Measurements from ENCODE around the gene PIPOX.

The PIPOX gene, protein sequence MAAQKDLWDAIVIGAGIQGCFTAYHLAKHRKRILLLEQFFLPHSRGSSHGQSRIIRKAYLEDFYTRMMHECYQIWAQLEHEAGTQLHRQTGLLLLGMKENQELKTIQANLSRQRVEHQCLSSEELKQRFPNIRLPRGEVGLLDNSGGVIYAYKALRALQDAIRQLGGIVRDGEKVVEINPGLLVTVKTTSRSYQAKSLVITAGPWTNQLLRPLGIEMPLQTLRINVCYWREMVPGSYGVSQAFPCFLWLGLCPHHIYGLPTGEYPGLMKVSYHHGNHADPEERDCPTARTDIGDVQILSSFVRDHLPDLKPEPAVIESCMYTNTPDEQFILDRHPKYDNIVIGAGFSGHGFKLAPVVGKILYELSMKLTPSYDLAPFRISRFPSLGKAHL

DNA sequence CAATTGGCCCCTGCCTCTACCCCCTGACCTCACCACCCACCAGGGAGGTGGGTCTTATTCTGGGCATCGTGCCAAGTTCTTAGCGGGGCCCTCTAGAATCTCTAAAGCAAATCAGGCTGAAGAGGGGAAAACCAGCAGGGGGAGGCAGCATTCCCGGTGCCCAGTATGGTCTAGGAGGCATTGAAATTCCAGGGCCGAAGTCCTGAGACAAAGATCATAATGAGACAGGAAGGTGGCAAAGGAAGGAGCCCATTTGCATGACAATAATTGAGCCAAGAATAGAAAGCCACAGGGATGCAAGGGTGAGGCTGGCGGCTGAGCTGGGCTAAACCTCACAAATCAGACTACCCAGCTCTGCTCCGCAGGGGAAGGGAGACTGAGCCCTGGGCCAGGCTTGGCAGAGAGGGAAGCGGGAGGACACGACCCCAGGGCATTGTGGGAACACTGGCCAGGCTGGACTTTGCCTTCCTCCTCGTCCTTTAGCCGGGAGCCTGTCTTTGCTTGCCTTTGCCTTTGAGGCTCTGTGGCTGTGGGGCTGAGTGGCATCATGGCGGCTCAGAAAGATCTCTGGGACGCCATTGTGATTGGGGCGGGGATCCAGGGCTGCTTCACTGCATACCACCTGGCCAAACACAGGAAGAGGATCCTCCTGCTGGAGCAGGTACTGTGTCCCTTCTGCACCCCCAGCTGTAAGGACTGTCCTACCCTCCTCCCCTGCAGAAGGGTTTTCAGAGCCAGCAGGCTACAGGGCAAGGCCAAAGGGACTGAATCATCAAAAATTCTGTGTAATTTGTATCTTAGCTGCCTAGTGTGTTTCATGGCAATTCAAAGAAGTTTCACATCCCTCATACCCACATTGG, at the start of gene PIPOX:
TSS of gene PIPOX (plus strand) at position 463 of the 860 bp plus-strand sequence. CDS start at position 548, 85 bp downstream.
- DNase-seq (ENCODE audit: low read depth in 3 of 3), result no peak

DNA sequence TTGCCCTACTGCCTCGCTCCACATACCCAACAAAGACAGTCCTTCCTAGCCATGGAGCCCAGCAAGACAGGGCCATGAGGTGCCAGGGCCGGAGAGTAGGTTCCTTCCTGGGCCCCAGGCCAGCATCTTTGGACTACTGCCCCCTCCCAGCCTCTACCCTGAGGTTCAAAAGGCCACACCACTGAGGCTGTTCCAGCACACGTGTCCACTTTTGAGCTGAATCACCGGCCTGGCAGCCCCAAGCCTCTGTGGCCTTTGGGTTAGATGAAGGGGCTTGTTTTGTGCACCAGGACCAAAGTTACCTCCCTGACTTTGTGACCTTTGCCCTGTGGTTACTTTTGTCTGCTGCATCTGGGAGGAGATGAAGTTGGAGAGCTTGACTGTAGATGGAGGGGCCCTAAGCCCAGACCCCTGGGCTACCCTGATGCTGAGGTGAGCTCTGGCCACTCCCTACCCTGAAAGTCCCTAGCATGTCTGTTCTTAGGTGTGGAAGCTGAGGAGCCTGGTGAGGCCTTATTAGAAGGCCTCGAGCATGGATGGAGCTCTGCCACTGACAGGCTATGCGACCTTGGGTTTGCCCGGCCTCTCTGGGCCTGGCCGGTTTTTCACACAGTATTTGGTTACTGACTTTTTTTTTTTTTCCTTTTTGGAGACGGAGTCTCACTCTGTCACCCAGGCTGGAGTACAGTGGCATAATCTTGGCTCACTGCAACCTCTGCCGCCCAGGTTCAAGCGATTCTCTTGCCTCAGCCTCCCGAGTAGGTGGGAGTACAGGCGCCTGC, 49.1 kb upstream of the PIPOX start:
- no peak for DNase-seq (ENCODE audit: low read depth in 3 of 3)

DNA sequence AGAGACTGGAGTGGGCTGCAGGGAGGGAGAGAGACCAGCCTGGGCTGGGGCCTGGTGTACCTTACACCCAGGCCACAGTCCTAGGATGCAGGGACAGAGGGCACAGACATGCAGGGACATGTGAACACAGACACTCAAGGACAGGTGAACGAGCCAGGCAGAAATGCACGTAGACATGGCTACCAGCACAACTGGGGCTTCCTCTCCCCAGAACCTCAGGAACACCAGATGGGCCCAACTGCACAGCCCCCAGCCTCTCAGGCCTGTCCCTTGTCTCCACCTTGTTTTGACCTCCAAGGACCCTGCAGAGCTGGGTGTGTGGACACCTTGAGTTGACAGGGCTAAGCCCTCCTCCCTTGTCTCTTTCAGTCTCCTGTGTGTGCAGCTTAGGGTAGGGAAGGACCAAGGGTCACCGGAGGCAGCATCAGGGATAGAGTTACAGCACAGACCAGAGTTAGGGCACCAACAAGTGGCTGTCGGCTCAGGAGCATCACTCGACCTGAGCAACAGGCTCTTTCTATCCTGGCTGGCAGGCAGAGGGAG, 46.3 kb upstream of the PIPOX start:
- no peak for DNase-seq (ENCODE audit: low read depth in 3 of 3)

- no peak for DNase-seq (ENCODE audit: low read depth in 3 of 3)
Observed at GRCh38 chr17:28997806-28998205, 45.1 kb upstream of the PIPOX start.

DNA sequence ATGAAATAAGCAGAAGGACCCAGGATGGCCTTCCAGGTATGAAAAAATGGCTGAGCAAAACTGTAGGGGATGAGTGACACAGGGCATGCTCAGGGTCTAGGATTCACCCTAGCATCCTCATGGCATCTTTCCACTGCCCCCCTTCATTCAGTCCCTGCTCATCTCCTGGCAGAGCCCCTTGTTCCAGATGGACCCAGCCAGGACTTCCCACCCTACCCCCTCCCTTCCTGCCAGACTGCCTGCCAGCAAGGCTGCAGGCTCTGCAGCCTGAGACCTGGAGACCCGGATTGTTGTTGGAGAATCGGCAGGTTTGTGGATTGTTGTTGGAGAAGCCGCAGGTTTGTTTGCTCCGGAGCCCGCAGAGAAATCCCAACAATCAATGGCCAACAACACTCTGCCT, 43.7 kb upstream of the PIPOX start:
- no peak for DNase-seq (ENCODE audit: low read depth in 3 of 3)

DNA sequence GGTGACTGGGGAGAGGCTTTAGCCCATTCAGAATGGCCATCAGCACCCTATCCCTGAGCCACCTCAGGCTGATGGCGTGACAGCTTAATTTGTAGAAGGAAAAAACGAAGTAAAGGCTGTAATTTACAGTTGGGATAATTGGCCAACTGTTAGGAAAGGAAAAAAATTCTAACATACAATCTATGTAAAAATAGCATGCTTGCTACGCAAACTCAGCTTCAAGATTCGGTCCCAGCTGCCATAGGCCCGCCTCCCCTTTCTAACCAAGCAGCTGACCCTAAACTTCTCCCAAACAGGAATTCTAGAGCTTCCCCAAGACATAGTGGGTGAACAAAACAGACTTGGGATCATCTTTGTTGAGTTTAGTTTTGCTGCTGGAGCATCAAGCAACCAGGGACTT, 42.0 kb upstream of the PIPOX start:
- DNase-seq (ENCODE audit: low read depth in 3 of 3), result no peak

GRCh38 chr17:29002811-29003210, 40.1 kb upstream of the PIPOX start:
- DNase-seq (ENCODE audit: low read depth in 3 of 3), result no peak

DNA sequence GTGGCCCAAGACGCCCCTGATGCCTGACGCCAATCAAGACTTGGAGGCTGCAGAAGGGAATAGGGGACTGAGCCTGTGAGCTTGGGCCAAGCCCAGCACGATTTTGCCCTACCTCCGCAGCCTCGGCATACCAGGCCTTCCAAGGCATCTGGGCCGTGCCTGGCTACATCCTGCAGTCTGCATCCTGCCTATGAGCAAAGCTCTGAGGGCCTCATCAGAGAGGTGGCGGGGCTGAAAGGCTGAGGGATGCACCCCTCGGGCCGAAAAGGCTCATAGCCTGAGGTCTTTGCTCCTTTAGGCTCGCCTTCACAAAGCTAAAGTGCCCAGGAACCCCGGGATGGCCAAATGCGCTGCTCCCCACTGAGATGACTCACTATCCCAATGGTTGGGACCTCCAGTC, 39.7 kb upstream of the PIPOX start:
- DNase-seq (ENCODE audit: low read depth in 3 of 3), result no peak

- DNase-seq (ENCODE audit: low read depth in 3 of 3), result no peak
Observed at GRCh38 chr17:29004081-29004692, 38.8 kb upstream of the PIPOX start.

GRCh38 chr17:29005936-29006511, 36.9 kb upstream of the PIPOX start, which contains the start of gene SEZ6:
SEZ6 (minus strand) TSS chr17:29006033; CDS start chr17:29005869, 164 bp downstream.
- peak; percentile 52 to 81 (median 54) for DNase-seq (ENCODE audit: low read depth in 3 of 3)

- no peak for DNase-seq (ENCODE audit: low read depth in 3 of 3)
Observed at GRCh38 chr17:29007456-29007855, 35.5 kb upstream of the PIPOX start.

- DNase-seq (ENCODE audit: low read depth in 3 of 3), result no peak
Observed at GRCh38 chr17:29007860-29008455, 35.0 kb upstream of the PIPOX start.

GRCh38 chr17:29008591-29008990, 34.4 kb upstream of the PIPOX start:
- DNase-seq (ENCODE audit: low read depth in 3 of 3), result no peak

DNA sequence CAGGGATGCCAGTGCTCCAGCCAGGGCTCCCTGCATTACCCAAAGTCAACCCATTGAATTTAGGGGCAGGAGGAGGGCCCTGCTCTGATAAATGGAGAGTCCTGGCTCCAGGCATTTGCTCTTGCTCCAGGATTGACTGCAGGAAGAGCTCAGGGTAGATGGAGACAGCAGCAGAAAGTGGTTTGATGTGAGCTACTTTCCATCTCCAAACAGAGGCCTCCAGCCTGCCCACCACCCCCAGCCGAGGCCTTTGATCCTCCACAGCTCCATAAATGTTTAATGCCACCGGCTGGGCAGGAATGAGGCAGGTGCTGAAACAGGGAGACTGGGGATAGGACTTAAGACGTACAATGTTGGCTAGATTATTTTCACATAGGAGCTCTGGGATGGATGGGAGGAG, 32.8 kb upstream of the PIPOX start:
- no peak for DNase-seq (ENCODE audit: low read depth in 3 of 3)

- no peak for DNase-seq (ENCODE audit: low read depth in 3 of 3)
Observed at GRCh38 chr17:29010586-29010985, 32.4 kb upstream of the PIPOX start.

DNA sequence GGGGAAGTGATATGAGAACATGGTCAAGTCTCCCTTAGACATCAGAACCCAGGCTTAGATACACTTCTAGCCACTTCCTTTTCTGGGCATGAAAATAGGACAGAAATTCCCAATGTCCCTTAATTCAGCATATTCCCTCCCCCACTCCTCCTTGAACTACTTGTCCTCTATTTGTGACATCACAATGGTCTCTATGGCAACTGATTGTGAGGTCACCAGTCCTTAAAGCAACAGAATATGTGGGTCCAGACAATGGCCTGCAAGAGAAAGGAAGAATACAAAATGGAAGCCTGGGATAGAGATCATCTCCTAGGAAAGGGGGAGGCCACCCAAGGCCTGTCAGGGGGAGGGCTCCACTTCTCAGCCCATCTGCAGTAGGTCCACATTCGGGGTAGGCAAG, 30.4 kb upstream of the PIPOX start:
- no peak for DNase-seq (ENCODE audit: low read depth in 3 of 3)

DNA sequence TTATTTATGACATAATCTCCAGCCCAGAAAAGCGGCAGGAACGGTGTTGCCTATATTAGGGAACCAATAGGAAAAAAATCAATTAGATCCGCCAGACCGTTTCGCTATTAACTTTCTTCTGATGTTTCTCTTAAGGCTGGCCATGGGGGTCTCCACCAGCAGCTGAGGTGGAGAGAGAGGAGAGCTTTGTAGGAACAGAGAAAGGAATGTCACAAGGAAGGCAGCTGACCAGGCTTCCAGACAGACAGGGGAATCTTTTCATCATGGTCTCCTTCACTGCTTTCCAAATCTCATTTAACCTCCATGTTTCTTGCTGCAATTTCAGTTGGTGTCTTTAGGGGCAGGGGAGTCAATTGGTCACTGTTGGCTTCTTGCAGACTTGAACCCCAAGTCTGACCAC, 28.2 kb upstream of the PIPOX start:
- DNase-seq (ENCODE audit: low read depth in 3 of 3), result no peak

GRCh38 chr17:29016345-29017210, 26.4 kb upstream of the PIPOX start:
- DNase-seq (ENCODE audit: low read depth in 3 of 3), result no peak

DNA sequence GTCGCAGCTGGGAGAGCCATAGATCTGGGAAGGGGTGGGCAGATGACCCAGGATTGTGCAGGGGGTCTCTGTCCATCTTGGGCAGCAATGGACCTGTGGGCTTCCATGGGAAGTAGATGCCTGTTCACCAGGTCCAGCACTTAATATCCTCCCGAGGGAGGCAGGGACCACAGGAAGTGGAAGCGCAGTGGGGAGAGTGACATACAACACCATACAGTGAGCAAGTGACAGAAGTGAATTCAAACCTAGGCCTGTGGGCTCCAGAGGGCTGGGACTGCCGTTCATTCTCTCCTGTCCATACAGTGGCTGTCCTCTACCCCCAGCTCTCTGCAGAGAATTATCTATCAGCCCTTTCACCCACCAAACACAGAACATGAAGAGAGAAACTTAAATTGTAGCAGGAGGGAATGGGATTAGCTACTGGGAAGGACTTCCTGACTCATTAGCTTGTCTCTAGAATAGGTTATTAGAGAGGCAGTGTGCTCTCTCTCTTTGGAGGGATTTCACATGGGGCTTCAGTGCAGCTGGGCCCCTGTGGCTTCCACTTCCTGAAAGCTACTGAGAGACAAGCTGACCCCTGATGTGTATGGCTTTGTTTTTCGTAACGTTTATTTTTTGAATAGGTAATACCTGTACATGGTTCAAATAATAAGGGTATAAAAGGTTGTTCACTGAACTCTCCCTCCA, 24.0 kb upstream of the PIPOX start:
- DNase-seq (ENCODE audit: low read depth in 3 of 3), result no peak

All from stimulated activated CD4-positive, alpha-beta T cell treated with anti-CD3 and anti-CD28 coated beads, TNF-alpha, amount 100 ng/mL, for 48 hours (primary cell).